Aorta (tissue), 5 donors: ENCODE data around the gene WWOX. TPM values are rescaled to one million over a fixed set of nuclear protein-coding genes. Genes with fewer than 3 reads are reported as not detected.

Experiments used
- ATAC-seq: fragments of 200-7000 bp; cut with Tn5 transposase; one replicate; pipeline ENCODE4 v1.9.1; 2022; ENCODE audit warnings: moderate library complexity; ENCODE audit not compliant: low FRiP score
- DNase-seq, 2 donors: peaks; one replicate each; pipeline ENCODE4 v3.0.0-alpha.2; 2020
- H3K27ac ChIP-seq, 2 donors: one replicate each; pipeline ENCODE4 v1.5.1; 2013; ENCODE audit warnings: low read length in 2 of 2, mild to moderate bottlenecking in 2 of 2, moderate library complexity in 2 of 2, control low read depth in 1 of 2, inconsistent platforms in 1 of 2, low read depth in 1 of 2
- H3K27me3 ChIP-seq, 2 donors: one replicate each; pipeline ENCODE4 v1.6.1; 2013; ENCODE audit warnings: control low read depth in 1 of 2, low read length in 1 of 2, mild to moderate bottlenecking in 1 of 2, moderate library complexity in 1 of 2; ENCODE audit not compliant: insufficient read depth in 2 of 2, control insufficient read depth in 1 of 2
- H3K36me3 ChIP-seq, 2 donors: one replicate each; pipeline ENCODE4 v1.6.1; 2013; ENCODE audit warnings: control low read depth in 1 of 2, low read length in 1 of 2, mild to moderate bottlenecking in 1 of 2; ENCODE audit not compliant: insufficient read depth in 2 of 2, control insufficient read depth in 1 of 2
- H3K4me1 ChIP-seq, 2 donors: one replicate each; pipeline ENCODE4 v1.6.1; 2013; ENCODE audit warnings: low read length in 2 of 2, control low read depth in 1 of 2, mild to moderate bottlenecking in 1 of 2, moderate library complexity in 1 of 2; ENCODE audit not compliant: insufficient read depth in 2 of 2, control insufficient read depth in 1 of 2
- H3K4me3 ChIP-seq, 2 donors: one replicate each; pipeline ENCODE4 v1.5.1; 2013; ENCODE audit warnings: low read length in 2 of 2, control low read depth in 1 of 2, mild to moderate bottlenecking in 1 of 2
- H3K9me3 ChIP-seq: one replicate; pipeline ENCODE4 v1.6.1; 2013; ENCODE audit warnings: mild to moderate bottlenecking, low read length; ENCODE audit not compliant: control insufficient read depth
- WGBS, 2 donors: extraction: QIAGEN DNeasy Blood & Tissue Kit; methylation state at CpG; one replicate each; pipeline ENCODE4 v1.1.7; 2013; 5-methylcytosine and 5-hydroxymethylcytosine counted together
- intact Hi-C, 2 donors: fragments of 100-400 bp; cut with DNase I; formaldehyde crosslinking; loops; one replicate each; pipeline versions ENCODE4 v1.14.2 to v1.15.0; 2022
- polyA plus RNA-seq, 2 donors: library from polyadenylated mRNA; stranded (reverse); fragments of 200-250 nt; gene quantifications; one replicate each; pipeline ENCODE4 v1.2.3, GENCODE V29; 2013
- total RNA-seq, 2 donors: library from RNA; stranded (reverse); fragmentation: NEBNext Ultra II Directional; extraction: Animal tissue kit (Norgen Biotek cat#: 25700); gene quantifications; one replicate each; pipeline ENCODE4 v1.2.1, GENCODE V29; 2021
- donor health status: healthy with polysubstance abuse.
- donor health status: Bipolar disorder and iron deficiency.
- donor health status: DM: no; HTN: no; CAD: no.
- donor health status: DM: no; HTN: no; CAD: no.
- donor health status: DM: yes; HTN: yes; CAD: no.

WWOX gene
- total and polyA plus RNA-seq, 4 donors, result 11.2 to 30.9 (median 14.6) TPM

GRCh38 chr16:78465730-78466129 lies 366.3 kb downstream of the WWOX start:
- H3K4me3 ChIP-seq, result no peak overlapping the region
- WGBS, 2 donors, result 96 to 97% methylated on average over 6 of the region's 6 CpGs
- no peaks in the 10 kb centered on the region for H3K36me3 ChIP-seq
- H3K9me3 ChIP-seq, result peaks cover 1% of the 10 kb centered on the region
- H3K27me3 ChIP-seq, result no peaks in the 10 kb centered on the region
- H3K4me1 ChIP-seq, result peaks cover 5 to 16% of the 10 kb centered on the region in 2 donors
- intact Hi-C loops, result no loop called here
- no peak for ATAC-seq
- no peak overlapping the region for H3K27ac ChIP-seq
- DNase-seq, result no peak

- H3K36me3 ChIP-seq, result no peaks in the 10 kb centered on the region
- no peak overlapping the region for H3K27ac ChIP-seq
- H3K4me3 ChIP-seq, result no peak overlapping the region
- DNase-seq (no peak), ATAC-seq (no peak)
- intact Hi-C loops, result no loop called here
- H3K4me1 ChIP-seq, result no peaks in the 10 kb centered on the region
- H3K27me3 ChIP-seq, result no peaks in the 10 kb centered on the region
- 97 to 98% methylated on average over 4 of the region's 4 CpGs for WGBS, 2 donors
- peaks cover 1% of the 10 kb centered on the region for H3K9me3 ChIP-seq
Measured at GRCh38 chr16:78469787-78470186, 370.3 kb downstream of the WWOX start.

GRCh38 chr16:78473031-78473699 lies 373.7 kb downstream of the WWOX start:
- intact Hi-C loops, result no loop called here
- no peak overlapping the region for H3K27ac ChIP-seq
- no peak for ATAC-seq
- no peaks in the 10 kb centered on the region for H3K36me3 ChIP-seq
- H3K27me3 ChIP-seq, result no peaks in the 10 kb centered on the region
- no peaks in the 10 kb centered on the region for H3K4me1 ChIP-seq
- peaks cover 1% of the 10 kb centered on the region for H3K9me3 ChIP-seq
- no peak for DNase-seq
- WGBS, 2 donors, result 92 to 93% methylated on average over 11 of the region's 11 CpGs
- no peak overlapping the region for H3K4me3 ChIP-seq

DNA sequence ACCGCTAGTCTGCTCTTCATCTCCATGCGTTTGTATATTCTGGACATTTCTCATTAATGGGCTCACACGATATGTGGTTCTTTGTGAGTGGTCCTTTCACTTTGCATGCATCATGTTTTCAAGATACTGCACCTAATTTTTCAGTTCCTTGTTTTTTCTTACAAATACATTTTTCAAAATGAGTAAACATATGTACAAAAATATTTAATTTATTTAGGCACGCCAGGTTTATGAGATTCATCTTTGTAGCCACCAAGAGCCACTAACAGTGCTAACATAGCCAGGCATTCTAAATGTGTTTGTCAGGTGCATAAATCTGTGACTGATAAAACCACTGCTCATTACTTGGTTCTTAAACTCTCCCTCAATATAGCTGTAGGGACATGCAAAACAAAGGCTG lies 375.3 kb downstream of the WWOX start:
- 96 to 97% methylated on average over 4 of the region's 4 CpGs for WGBS, 2 donors
- Histone ChIP-seq H3K27me3 (no peaks in the 10 kb centered on the region), H3K4me1 (no peaks in the 10 kb centered on the region), H3K4me3 (no peak overlapping the region), H3K36me3 (no peaks in the 10 kb centered on the region), H3K27ac (no peak overlapping the region), H3K9me3 (no peaks in the 10 kb centered on the region)
- no peak for ATAC-seq
- DNase-seq, result no peak
- intact Hi-C loops, result no loop called here

GRCh38 chr16:78476615-78477014 lies 377.2 kb downstream of the WWOX start:
- intact Hi-C loops, result no loop called here
- H3K36me3 ChIP-seq, result no peaks in the 10 kb centered on the region
- no peaks in the 10 kb centered on the region for H3K9me3 ChIP-seq
- 94% methylated on average over 7 of the region's 7 CpGs for WGBS, 2 donors
- ATAC-seq (no peak), DNase-seq (no peak)
- H3K27me3 ChIP-seq, result no peaks in the 10 kb centered on the region
- H3K4me3 ChIP-seq, result no peak overlapping the region
- H3K27ac ChIP-seq, result no peak overlapping the region
- no peaks in the 10 kb centered on the region for H3K4me1 ChIP-seq

GRCh38 chr16:78478267-78478861 lies 378.9 kb downstream of the WWOX start:
- ATAC-seq (no peak), DNase-seq (no peak)
- intact Hi-C loops, result no loop called here
- H3K27ac ChIP-seq, result no peak overlapping the region
- H3K4me3 ChIP-seq, result no peak overlapping the region
- H3K4me1 ChIP-seq, result no peaks in the 10 kb centered on the region
- H3K27me3 ChIP-seq, result no peaks in the 10 kb centered on the region
- WGBS, 2 donors, result 76 to 83% methylated on average over 7 of the region's 7 CpGs
- no peaks in the 10 kb centered on the region for H3K9me3 ChIP-seq
- no peaks in the 10 kb centered on the region for H3K36me3 ChIP-seq

DNA sequence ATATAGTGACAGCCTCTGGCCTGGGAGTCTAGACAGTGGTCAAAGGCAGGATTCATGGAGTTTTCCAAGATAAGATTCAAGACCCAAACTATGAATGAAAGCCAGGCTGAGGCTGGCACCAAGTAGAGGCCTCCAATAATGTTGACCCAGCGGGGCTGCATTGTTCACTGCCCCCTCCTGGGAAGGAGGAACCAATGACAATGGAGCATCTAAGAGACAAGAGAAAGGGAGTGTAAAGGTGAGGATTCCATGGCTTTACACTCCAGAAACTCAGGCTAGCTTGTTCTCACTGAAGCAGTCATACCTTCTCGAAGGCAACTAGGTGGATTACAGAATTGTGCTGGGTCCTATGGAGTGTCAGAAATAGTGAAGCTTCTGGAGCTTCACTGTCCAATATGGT lies 380.3 kb downstream of the WWOX start:
- H3K27ac ChIP-seq, result no peak overlapping the region
- intact Hi-C loops, result no loop called here
- no peaks in the 10 kb centered on the region for H3K4me1 ChIP-seq
- no peaks in the 10 kb centered on the region for H3K27me3 ChIP-seq
- no peak overlapping the region for H3K4me3 ChIP-seq
- WGBS, 2 donors, result 96 to 98% methylated on average over 2 of the region's 2 CpGs
- no peaks in the 10 kb centered on the region for H3K9me3 ChIP-seq
- H3K36me3 ChIP-seq, result no peaks in the 10 kb centered on the region
- DNase-seq (no peak), ATAC-seq (no peak)

- 83 to 86% methylated on average over 2 of the region's 2 CpGs for WGBS, 2 donors
- no peaks in the 10 kb centered on the region for H3K9me3 ChIP-seq
- ATAC-seq (no peak), DNase-seq (no peak)
- no peaks in the 10 kb centered on the region for H3K4me1 ChIP-seq
- H3K27ac ChIP-seq, result no peak overlapping the region
- intact Hi-C loops, result no loop called here
- no peak overlapping the region for H3K4me3 ChIP-seq
- H3K36me3 ChIP-seq, result no peaks in the 10 kb centered on the region
- H3K27me3 ChIP-seq, result no peaks in the 10 kb centered on the region
Measured at GRCh38 chr16:78480588-78480987, 381.1 kb downstream of the WWOX start.
